ENCODE results near the gene NOTUM. TPM values are rescaled to one million over a fixed set of nuclear protein-coding genes. Genes with fewer than 3 reads are reported as not detected.
"Not testable (repeated sequence)": the region's sequence is repeated elsewhere in the genome, so short reads cannot be mapped to it uniquely, and the experiment has no call there.

NOTUM gene
- total RNA-seq, 1 experiment from 2014 or later: not detected

- in situ Hi-C loops (cut with HindIII; ENCODE audit: low pct_unique_long_range_greater_than_20kb, low sequenced_read_pairs): no loop called here
- DNase-seq (ENCODE audit: low read depth): peak; percentile 71
These were observed 1.8 kb upstream of the NOTUM start for GRCh38 chr17:81962499-81963441.

- no peak for DNase-seq (ENCODE audit: low read depth)
- in situ Hi-C loops (cut with HindIII; ENCODE audit: low pct_unique_long_range_greater_than_20kb, low sequenced_read_pairs): no loop called here
These were observed 823 bp upstream of the NOTUM start for GRCh38 chr17:81961521-81962498.

- in situ Hi-C loops (cut with HindIII; ENCODE audit: low pct_unique_long_range_greater_than_20kb, low sequenced_read_pairs): no loop called here
- DNase-seq (ENCODE audit: low read depth): no peak
These were observed 643 bp downstream of the NOTUM start for GRCh38 chr17:81960130-81960958.

- peak; percentile 50 for DNase-seq (ENCODE audit: low read depth)
- in situ Hi-C loops (cut with HindIII; ENCODE audit: low pct_unique_long_range_greater_than_20kb, low sequenced_read_pairs): no loop called here
These were observed 1.4 kb downstream of the NOTUM start for GRCh38 chr17:81959362-81960129.

GRCh38 chr17:81958633-81959342 lies 2.2 kb downstream of the NOTUM start:
- in situ Hi-C loops (cut with HindIII; ENCODE audit: low pct_unique_long_range_greater_than_20kb, low sequenced_read_pairs): no loop called here

GRCh38 chr17:81957691-81958432 lies 3.1 kb downstream of the NOTUM start:
- in situ Hi-C loops (cut with HindIII; ENCODE audit: low pct_unique_long_range_greater_than_20kb, low sequenced_read_pairs): no loop called here
- no peak for DNase-seq (ENCODE audit: low read depth)

More at GRCh38 chr17:81958633-81959342, 2.2 kb downstream of the NOTUM start:
- DNase-seq (ENCODE audit: low read depth): no peak

- in situ Hi-C loops (cut with HindIII; ENCODE audit: low pct_unique_long_range_greater_than_20kb, low sequenced_read_pairs): no loop called here
- no peak for DNase-seq (ENCODE audit: low read depth)
These were observed 4.1 kb downstream of the NOTUM start for GRCh38 chr17:81956607-81957589.

GRCh38 chr17:81955756-81956544 lies 5.0 kb downstream of the NOTUM start:
- no peak for DNase-seq (ENCODE audit: low read depth)

GRCh38 chr17:81955058-81955681 lies 5.8 kb downstream of the NOTUM start:
- DNase-seq (ENCODE audit: low read depth): no peak
- in situ Hi-C loops (cut with HindIII; ENCODE audit: low pct_unique_long_range_greater_than_20kb, low sequenced_read_pairs): no loop called here

More at GRCh38 chr17:81955756-81956544, 5.0 kb downstream of the NOTUM start:
- in situ Hi-C loops (cut with HindIII; ENCODE audit: low pct_unique_long_range_greater_than_20kb, low sequenced_read_pairs): no loop called here

- in situ Hi-C loops (cut with HindIII; ENCODE audit: low pct_unique_long_range_greater_than_20kb, low sequenced_read_pairs): no loop called here
- no peak for DNase-seq (ENCODE audit: low read depth)
These were observed 6.6 kb downstream of the NOTUM start for GRCh38 chr17:81954131-81955057.

- in situ Hi-C loops (cut with HindIII; ENCODE audit: low pct_unique_long_range_greater_than_20kb, low sequenced_read_pairs); DNase-seq (ENCODE audit: low read depth): not testable (repeated sequence)
These were observed 7.5 kb downstream of the NOTUM start for GRCh38 chr17:81953443-81953842.

GRCh38 chr17:81952792-81953228 lies 8.2 kb downstream of the NOTUM start:
- DNase-seq (ENCODE audit: low read depth): no peak
- in situ Hi-C loops (cut with HindIII; ENCODE audit: low pct_unique_long_range_greater_than_20kb, low sequenced_read_pairs): no loop called here

All from Caki2 (cell line).